Calu3 (cell line): ENCODE measurements around the gene CMYA5. TPM values are rescaled to one million over a fixed set of nuclear protein-coding genes. Genes with fewer than 3 reads are reported as not detected.

Source experiments
- BruUV-seq: library from RNA; stranded (reverse); fragments of 400-500 nt; replicated peaks from 2 replicates; lab custom pipeline; 2021; lab: Mats Ljungman, UMichigan
- CTCF ChIA-PET: fragments of 300-600 bp; sonication (Branson Sonifier 250); formaldehyde crosslinking; loops from one replicate; lab custom pipeline; 2022; ENCODE audit warnings: antibody characterized with exemption; lab: Charles Lee
- DNase-seq: peaks from one replicate; pipeline ENCODE4 v3.0.0; 2022
- H3K27ac Mint-ChIP-seq: one replicate; pipeline ENCODE4 v1.8.0; 2022; ENCODE audit warnings: mixed read lengths; ENCODE audit not compliant: unreplicated experiment
- H3K27me3 Mint-ChIP-seq: one replicate; pipeline ENCODE4 v1.8.0; 2022; ENCODE audit warnings: mixed read lengths; ENCODE audit not compliant: unreplicated experiment
- H3K36me3 Mint-ChIP-seq: one replicate; pipeline ENCODE4 v1.8.0; 2022; ENCODE audit warnings: mild to moderate bottlenecking, moderate library complexity, mixed read lengths; ENCODE audit not compliant: insufficient read depth, unreplicated experiment
- H3K4me1 Mint-ChIP-seq: one replicate; pipeline ENCODE4 v1.8.0; 2022; ENCODE audit warnings: mild to moderate bottlenecking, low read depth, mixed read lengths; ENCODE audit not compliant: unreplicated experiment
- H3K4me3 Mint-ChIP-seq: one replicate; pipeline ENCODE4 v1.8.0; 2022; ENCODE audit warnings: mild to moderate bottlenecking, low read depth, moderate library complexity, mixed read lengths; ENCODE audit not compliant: unreplicated experiment
- H3K9me3 Mint-ChIP-seq: one replicate; pipeline ENCODE4 v1.8.0; 2022; ENCODE audit warnings: low read depth, mixed read lengths; ENCODE audit not compliant: unreplicated experiment
- CTCF ChIP-seq: fragments of 200-600 bp; IDR thresholded peaks from one replicate; pipeline ENCODE4 v1.8.0; 2022; ENCODE audit warnings: antibody characterized with exemption; ENCODE audit not compliant: unreplicated experiment
- intact Hi-C: fragments of 100-400 bp; cut with micrococcal nuclease; formaldehyde crosslinking; loops from one replicate; pipeline ENCODE4 v1.10.0; 2022; ENCODE audit not compliant: unreplicated experiment
- total RNA-seq: library from RNA; stranded (reverse); gene quantifications from 2 replicates; pipeline ENCODE4 v1.2.3, GENCODE V29; 2022

The CMYA5 gene
- total RNA-seq, 1 experiment from 2014 or later: 3.3 TPM

GRCh38 chr5:79727451-79728355 lies 38.1 kb downstream of the CMYA5 start:
- intact Hi-C loops: no loop called here

GRCh38 chr5:79728396-79728795 lies 38.8 kb downstream of the CMYA5 start:
- Mint-ChIP-seq H3K4me1 (peaks cover 17% of the 10 kb centered on the region), H3K9me3 (no peaks in the 10 kb centered on the region), H3K27ac (peak overlapping the region; percentile 40), H3K36me3 (no peaks in the 10 kb centered on the region), H3K27me3 (peaks cover 32% of the 10 kb centered on the region), H3K4me3 (peak overlapping the region; percentile 2)
- no peak for DNase-seq
- CTCF ChIA-PET: interaction anchor here (0.6 to 1.2 kb wide), 5 partner anchors 13 to 46 kb away, joined by 3 to 8 read pairs (median 4); partner anchors contain the start of gene CMYA5
- intact Hi-C loops: no loop called here
- no peak for TF ChIP-seq CTCF
- BruUV-seq: no TSS peak

More at GRCh38 chr5:79727451-79728355, 38.1 kb downstream of the CMYA5 start:
- Mint-ChIP-seq H3K4me3 (peak overlapping the region; percentile 2), H3K27me3 (peaks cover 30% of the 10 kb centered on the region), H3K27ac (peak overlapping the region; percentile 40), H3K9me3 (no peaks in the 10 kb centered on the region), H3K36me3 (no peaks in the 10 kb centered on the region), H3K4me1 (peaks cover 17% of the 10 kb centered on the region)
- no peak for TF ChIP-seq CTCF
- CTCF ChIA-PET: interaction anchor here (0.6 to 1.2 kb wide), 8 partner anchors 7 to 528 kb away, joined by 3 to 8 read pairs (median 4); partner anchors contain the start of genes CMYA5 and SERINC5
- BruUV-seq: no TSS peak
- DNase-seq: no peak

- intact Hi-C loops: no loop called here
- H3K36me3 Mint-ChIP-seq: no peaks in the 10 kb centered on the region
- DNase-seq: no peak
- BruUV-seq: no TSS peak
- peaks cover 17% of the 10 kb centered on the region for H3K4me1 Mint-ChIP-seq
- CTCF ChIA-PET: no interaction called here
- no peak overlapping the region for H3K27ac Mint-ChIP-seq
- no peak for TF ChIP-seq CTCF
- H3K4me3 Mint-ChIP-seq: no peak overlapping the region
- H3K27me3 Mint-ChIP-seq: peaks cover 45% of the 10 kb centered on the region
- no peaks in the 10 kb centered on the region for H3K9me3 Mint-ChIP-seq
Measured at GRCh38 chr5:79729679-79730078, 40.0 kb downstream of the CMYA5 start.

GRCh38 chr5:79730564-79730963 lies 40.9 kb downstream of the CMYA5 start:
- no peak overlapping the region for H3K4me3 Mint-ChIP-seq
- intact Hi-C loops: no loop called here
- no peak for DNase-seq
- CTCF ChIA-PET: no interaction called here
- H3K27ac Mint-ChIP-seq: no peak overlapping the region
- no peaks in the 10 kb centered on the region for H3K9me3 Mint-ChIP-seq
- TF ChIP-seq CTCF: no peak
- H3K27me3 Mint-ChIP-seq: peaks cover 54% of the 10 kb centered on the region
- no TSS peak for BruUV-seq
- H3K4me1 Mint-ChIP-seq: peaks cover 17% of the 10 kb centered on the region
- H3K36me3 Mint-ChIP-seq: no peaks in the 10 kb centered on the region
